GM23338 (cell line): ENCODE data around the gene IL1RN. TPM values are rescaled to one million over a fixed set of nuclear protein-coding genes. Genes with fewer than 3 reads are reported as not detected.
A peak's percentile ranks its signal among the peaks of the same experiment; 100 is the strongest.

ENCODE experiments used
- ATAC-seq: fragments of 200-7000 bp; cut with Tn5 transposase; 3 replicates; pipeline ENCODE4 v1.9.1; 2020
- DNase-seq: peaks from one replicate; pipeline ENCODE4 v3.0.0-alpha.2; 2015; ENCODE audit warnings: low spot score
- H2AFZ ChIP-seq: fragments of 200-600 bp; sonication (generic); 2 replicates; pipeline ENCODE4 v1.8.0; 2016; ENCODE audit warnings: antibody characterized with exemption, mild to moderate bottlenecking, moderate library complexity
- H3F3A ChIP-seq: fragments of 200-600 bp; sonication (generic); replicated peaks from 2 replicates; pipeline ENCODE4 v1.8.0; 2017; ENCODE audit warnings: antibody characterized with exemption, mixed run types, low read depth
- H3K27ac ChIP-seq: fragments of 200-600 bp; sonication (generic); 2 replicates; pipeline ENCODE4 v1.6.1; 2016; ENCODE audit warnings: low read depth
- H3K27me3 ChIP-seq: fragments of 200-600 bp; sonication (generic); 2 replicates; pipeline ENCODE4 v1.8.0; 2016; ENCODE audit warnings: mild to moderate bottlenecking, mixed run types, moderate library complexity; ENCODE audit not compliant: insufficient read depth
- H3K36me3 ChIP-seq: fragments of 200-600 bp; sonication (generic); 2 replicates; pipeline ENCODE4 v1.8.0; 2016; ENCODE audit warnings: mild to moderate bottlenecking; ENCODE audit not compliant: insufficient read depth
- H3K4me1 ChIP-seq: fragments of 200-600 bp; sonication (generic); 2 replicates; pipeline ENCODE4 v1.8.0; 2016; ENCODE audit warnings: mild to moderate bottlenecking, moderate library complexity; ENCODE audit not compliant: insufficient read depth
- H3K4me2 ChIP-seq: fragments of 200-600 bp; sonication (generic); 2 replicates; pipeline ENCODE4 v1.7.1; 2017; ENCODE audit warnings: mixed run types
- H3K4me3 ChIP-seq: fragments of 200-600 bp; sonication (generic); 2 replicates; pipeline ENCODE4 v1.6.1; 2016; ENCODE audit warnings: mixed run types
- H3K79me2 ChIP-seq: fragments of 200-600 bp; sonication (generic); replicated peaks from 2 replicates; pipeline ENCODE4 v1.8.0; 2017; ENCODE audit warnings: mild to moderate bottlenecking; ENCODE audit not compliant: insufficient read depth
- H3K9me2 ChIP-seq: fragments of 200-600 bp; sonication (generic); 2 replicates; pipeline ENCODE4 v1.8.0; 2017; ENCODE audit not compliant: insufficient read depth
- H4K20me1 ChIP-seq: fragments of 200-600 bp; sonication (generic); replicated peaks from 2 replicates; pipeline ENCODE4 v1.8.0; 2017; ENCODE audit warnings: mild to moderate bottlenecking; ENCODE audit not compliant: insufficient read depth
- H3K27ac Mint-ChIP-seq: 2 replicates; pipeline ENCODE4 v1.8.0; 2020; ENCODE audit warnings: inconsistent platforms, mild to moderate bottlenecking, moderate library complexity, mixed read lengths
- H3K27me3 Mint-ChIP-seq: 3 replicates; pipeline ENCODE4 v1.8.0; 2022; ENCODE audit warnings: low read depth, mild to moderate bottlenecking, moderate library complexity, mixed read lengths, inconsistent platforms; ENCODE audit not compliant: insufficient read depth, poor library complexity
- H3K36me3 Mint-ChIP-seq: 3 replicates; pipeline ENCODE4 v1.8.0; 2021; ENCODE audit warnings: low read depth, mild to moderate bottlenecking, inconsistent platforms, moderate library complexity, mixed read lengths
- H3K4me1 Mint-ChIP-seq: 3 replicates; pipeline ENCODE4 v1.8.0; 2020; ENCODE audit warnings: mild to moderate bottlenecking, inconsistent platforms, mixed read lengths
- H3K4me3 Mint-ChIP-seq: 3 replicates; pipeline ENCODE4 v1.8.0; 2021; ENCODE audit warnings: moderate library complexity, mild to moderate bottlenecking, inconsistent platforms, mixed read lengths
- H3K9me3 Mint-ChIP-seq: 3 replicates; pipeline ENCODE4 v1.8.0; 2020; ENCODE audit warnings: moderate library complexity, mild to moderate bottlenecking, inconsistent platforms, mixed read lengths
- CREB1 ChIP-seq: fragments of 250-450 bp; sonication (Bioruptor Pico); IDR thresholded peaks from 2 replicates; pipeline ENCODE4 v1.5.0; 2020; ENCODE audit warnings: low read depth, mild to moderate bottlenecking, moderate library complexity
- EZH2 ChIP-seq: fragments of 200-600 bp; sonication (generic); IDR thresholded peaks from one replicate; pipeline ENCODE4 v1.8.0; 2017; ENCODE audit warnings: antibody characterized with exemption, mild to moderate bottlenecking, low read depth; ENCODE audit not compliant: unreplicated experiment
- EZH2phosphoT487 ChIP-seq: fragments of 200-600 bp; sonication (generic); IDR thresholded peaks from one replicate; pipeline ENCODE4 v1.8.1; 2018; ENCODE audit warnings: antibody characterized with exemption; ENCODE audit not compliant: unreplicated experiment
- JUNB ChIP-seq: IDR thresholded peaks from one replicate; pipeline ENCODE4 v1.6.1; 2016; ENCODE audit warnings: antibody characterized with exemption; ENCODE audit not compliant: unreplicated experiment
- NANOG ChIP-seq: IDR thresholded peaks from 2 replicates; pipeline ENCODE4 v1.6.1; 2016; ENCODE audit warnings: antibody characterized with exemption, borderline replicate concordance
- POLR2AphosphoS5 ChIP-seq: IDR thresholded peaks from 2 replicates; pipeline ENCODE4 v1.6.1; 2016; ENCODE audit warnings: antibody characterized with exemption, low read depth
- STAT1 ChIP-seq: IDR thresholded peaks from one replicate; pipeline ENCODE4 v1.6.1; 2016; ENCODE audit warnings: antibody characterized with exemption; ENCODE audit not compliant: unreplicated experiment
- ZNF114 ChIP-seq: fragments of 250-450 bp; sonication (Bioruptor Pico); IDR thresholded peaks from 2 replicates; pipeline ENCODE4 v1.5.0; 2020; ENCODE audit warnings: mild to moderate bottlenecking, moderate library complexity
- ZNF331 ChIP-seq: fragments of 250-450 bp; sonication (Bioruptor Pico); IDR thresholded peaks from 2 replicates; pipeline ENCODE4 v1.5.0; 2020; ENCODE audit warnings: low read depth, mild to moderate bottlenecking, moderate library complexity
- polyA plus RNA-seq: library from polyadenylated mRNA; unstranded; fragments of >200 nt; fragmentation: Nextera tagmentation; extraction: Ambion mirVana; gene quantifications from 2 replicates; pipeline ENCODE4 v1.2.1, GENCODE V29; 2016
- total RNA-seq: library from RNA; depleted of rRNA; stranded (reverse); fragments of >200 nt; shearing (Covaris generic); gene quantifications from 2 replicates; pipeline ENCODE4 v1.2.3, GENCODE V29; 2014
- TF ChIP-seq, protein P1 (sequence below), 2 experiments: fragments of 200-600 bp in 1 of 2; sonication (generic) in 1 of 2; conservative IDR thresholded peaks; 2 replicates each; pipeline versions ENCODE4 v1.5.1 to v1.6.1; 2016 to 2017; ENCODE audit warnings: antibody characterized with exemption in 2 of 2, low read depth in 2 of 2, mild to moderate bottlenecking in 2 of 2, moderate library complexity in 1 of 2
- TF ChIP-seq, protein P2 (sequence below): IDR thresholded peaks from 2 replicates; pipeline ENCODE4 v1.6.1; 2016; ENCODE audit warnings: antibody characterized with exemption
- TF ChIP-seq, protein P3 (sequence below): fragments of 250-450 bp; sonication (Bioruptor Pico); IDR thresholded peaks from 2 replicates; pipeline ENCODE4 v1.5.0; 2020; ENCODE audit warnings: mild to moderate bottlenecking, moderate library complexity
- TF ChIP-seq, protein P4 (sequence below): IDR thresholded peaks from one replicate; pipeline ENCODE4 v1.6.1; 2018; ENCODE audit warnings: antibody characterized with exemption; ENCODE audit not compliant: unreplicated experiment

Gene IL1RN
- total and polyA plus RNA-seq, 2 experiments from 2014 or later, result not detected

DNA sequence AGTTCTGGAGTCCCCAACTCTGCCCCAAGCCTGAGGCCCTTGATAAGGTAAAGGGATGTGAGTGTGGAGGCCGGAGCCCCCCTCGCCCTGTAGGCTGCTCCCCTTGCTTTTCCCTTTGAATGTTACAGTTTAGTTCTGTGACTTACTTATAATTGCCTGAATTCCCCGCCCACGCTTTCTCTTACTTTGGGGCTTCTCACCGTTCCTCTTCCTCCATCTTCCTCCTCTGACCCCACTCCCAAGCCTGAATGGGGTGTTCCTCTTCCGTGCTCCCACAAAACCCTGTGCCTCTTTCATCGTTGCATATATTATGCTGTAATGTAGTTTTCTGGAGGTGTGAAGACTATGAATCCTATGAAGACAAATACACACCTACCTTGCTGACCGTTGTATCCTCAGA lies 15.0 kb upstream of the IL1RN start (continued):
- TF ChIP-seq, protein P1, sequence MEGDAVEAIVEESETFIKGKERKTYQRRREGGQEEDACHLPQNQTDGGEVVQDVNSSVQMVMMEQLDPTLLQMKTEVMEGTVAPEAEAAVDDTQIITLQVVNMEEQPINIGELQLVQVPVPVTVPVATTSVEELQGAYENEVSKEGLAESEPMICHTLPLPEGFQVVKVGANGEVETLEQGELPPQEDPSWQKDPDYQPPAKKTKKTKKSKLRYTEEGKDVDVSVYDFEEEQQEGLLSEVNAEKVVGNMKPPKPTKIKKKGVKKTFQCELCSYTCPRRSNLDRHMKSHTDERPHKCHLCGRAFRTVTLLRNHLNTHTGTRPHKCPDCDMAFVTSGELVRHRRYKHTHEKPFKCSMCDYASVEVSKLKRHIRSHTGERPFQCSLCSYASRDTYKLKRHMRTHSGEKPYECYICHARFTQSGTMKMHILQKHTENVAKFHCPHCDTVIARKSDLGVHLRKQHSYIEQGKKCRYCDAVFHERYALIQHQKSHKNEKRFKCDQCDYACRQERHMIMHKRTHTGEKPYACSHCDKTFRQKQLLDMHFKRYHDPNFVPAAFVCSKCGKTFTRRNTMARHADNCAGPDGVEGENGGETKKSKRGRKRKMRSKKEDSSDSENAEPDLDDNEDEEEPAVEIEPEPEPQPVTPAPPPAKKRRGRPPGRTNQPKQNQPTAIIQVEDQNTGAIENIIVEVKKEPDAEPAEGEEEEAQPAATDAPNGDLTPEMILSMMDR (conservative IDR thresholded peaks at IDR 0.05; ENCODE audit: low read depth in 2 of 2), result no peak
- TF ChIP-seq CREB1 (CRISPR knock-in tag) (no peak), EZH2 (no peak), ZNF331 (CRISPR knock-in tag) (no peak), NANOG (no peak), POLR2AphosphoS5 (no peak), ZNF114 (no peak)

DNA sequence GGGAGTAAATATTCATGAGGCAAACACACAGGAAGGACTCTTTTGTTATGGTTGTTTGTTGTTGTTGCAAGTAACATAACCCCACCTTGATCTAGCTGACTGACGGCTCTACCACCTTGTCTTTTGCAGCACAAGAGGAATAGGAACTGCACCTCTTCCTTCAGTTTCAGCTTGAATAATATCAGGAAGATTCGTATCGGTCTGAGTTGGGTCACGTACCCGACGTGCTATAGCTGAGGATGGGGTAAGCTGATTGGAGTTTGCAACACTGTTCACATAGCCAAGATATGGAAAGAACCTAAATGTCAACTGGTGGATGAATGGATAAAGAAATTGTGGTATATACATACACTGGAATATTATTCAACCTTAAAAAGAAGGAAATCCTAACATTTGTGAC lies 14.5 kb upstream of the IL1RN start:
- ATAC-seq (no peak), DNase-seq (peak; percentile 17)
- Mint-ChIP-seq H3K36me3 (no peaks in the 10 kb centered on the region), H3K4me3 (no peak overlapping the region), H3K4me1 (peaks cover 2% of the 10 kb centered on the region; the same call in 1 of the 3 replicates), H3K9me3 (no peaks in the 10 kb centered on the region), H3K27ac (no peak overlapping the region), H3K27me3 (no peaks in the 10 kb centered on the region)
- Histone ChIP-seq H3F3A (no peaks in the 10 kb centered on the region), H3K79me2 (no peaks in the 10 kb centered on the region), H3K4me3 (no peak overlapping the region), H3K4me2 (no peak overlapping the region), H3K4me1 (peaks cover 9% of the 10 kb centered on the region; the same call in 1 of the 2 replicates), H3K9me2 (peaks cover 17% of the 10 kb centered on the region), H3K27me3 (no peaks in the 10 kb centered on the region), H3K27ac (no peak overlapping the region), H4K20me1 (no peaks in the 10 kb centered on the region), H2AFZ (0 out of 2 replicates have a peak overlapping the region, but pooled peaks have one; percentile 39), H3K36me3 (no peaks in the 10 kb centered on the region)
- TF ChIP-seq STAT1 (no peak), ZNF114 (no peak), EZH2 (no peak), JUNB (no peak), EZH2phosphoT487 (no peak), NANOG (no peak), POLR2AphosphoS5 (no peak)
- TF ChIP-seq, protein P2, sequence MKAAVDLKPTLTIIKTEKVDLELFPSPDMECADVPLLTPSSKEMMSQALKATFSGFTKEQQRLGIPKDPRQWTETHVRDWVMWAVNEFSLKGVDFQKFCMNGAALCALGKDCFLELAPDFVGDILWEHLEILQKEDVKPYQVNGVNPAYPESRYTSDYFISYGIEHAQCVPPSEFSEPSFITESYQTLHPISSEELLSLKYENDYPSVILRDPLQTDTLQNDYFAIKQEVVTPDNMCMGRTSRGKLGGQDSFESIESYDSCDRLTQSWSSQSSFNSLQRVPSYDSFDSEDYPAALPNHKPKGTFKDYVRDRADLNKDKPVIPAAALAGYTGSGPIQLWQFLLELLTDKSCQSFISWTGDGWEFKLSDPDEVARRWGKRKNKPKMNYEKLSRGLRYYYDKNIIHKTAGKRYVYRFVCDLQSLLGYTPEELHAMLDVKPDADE, result no peak
- TF ChIP-seq, protein P3, sequence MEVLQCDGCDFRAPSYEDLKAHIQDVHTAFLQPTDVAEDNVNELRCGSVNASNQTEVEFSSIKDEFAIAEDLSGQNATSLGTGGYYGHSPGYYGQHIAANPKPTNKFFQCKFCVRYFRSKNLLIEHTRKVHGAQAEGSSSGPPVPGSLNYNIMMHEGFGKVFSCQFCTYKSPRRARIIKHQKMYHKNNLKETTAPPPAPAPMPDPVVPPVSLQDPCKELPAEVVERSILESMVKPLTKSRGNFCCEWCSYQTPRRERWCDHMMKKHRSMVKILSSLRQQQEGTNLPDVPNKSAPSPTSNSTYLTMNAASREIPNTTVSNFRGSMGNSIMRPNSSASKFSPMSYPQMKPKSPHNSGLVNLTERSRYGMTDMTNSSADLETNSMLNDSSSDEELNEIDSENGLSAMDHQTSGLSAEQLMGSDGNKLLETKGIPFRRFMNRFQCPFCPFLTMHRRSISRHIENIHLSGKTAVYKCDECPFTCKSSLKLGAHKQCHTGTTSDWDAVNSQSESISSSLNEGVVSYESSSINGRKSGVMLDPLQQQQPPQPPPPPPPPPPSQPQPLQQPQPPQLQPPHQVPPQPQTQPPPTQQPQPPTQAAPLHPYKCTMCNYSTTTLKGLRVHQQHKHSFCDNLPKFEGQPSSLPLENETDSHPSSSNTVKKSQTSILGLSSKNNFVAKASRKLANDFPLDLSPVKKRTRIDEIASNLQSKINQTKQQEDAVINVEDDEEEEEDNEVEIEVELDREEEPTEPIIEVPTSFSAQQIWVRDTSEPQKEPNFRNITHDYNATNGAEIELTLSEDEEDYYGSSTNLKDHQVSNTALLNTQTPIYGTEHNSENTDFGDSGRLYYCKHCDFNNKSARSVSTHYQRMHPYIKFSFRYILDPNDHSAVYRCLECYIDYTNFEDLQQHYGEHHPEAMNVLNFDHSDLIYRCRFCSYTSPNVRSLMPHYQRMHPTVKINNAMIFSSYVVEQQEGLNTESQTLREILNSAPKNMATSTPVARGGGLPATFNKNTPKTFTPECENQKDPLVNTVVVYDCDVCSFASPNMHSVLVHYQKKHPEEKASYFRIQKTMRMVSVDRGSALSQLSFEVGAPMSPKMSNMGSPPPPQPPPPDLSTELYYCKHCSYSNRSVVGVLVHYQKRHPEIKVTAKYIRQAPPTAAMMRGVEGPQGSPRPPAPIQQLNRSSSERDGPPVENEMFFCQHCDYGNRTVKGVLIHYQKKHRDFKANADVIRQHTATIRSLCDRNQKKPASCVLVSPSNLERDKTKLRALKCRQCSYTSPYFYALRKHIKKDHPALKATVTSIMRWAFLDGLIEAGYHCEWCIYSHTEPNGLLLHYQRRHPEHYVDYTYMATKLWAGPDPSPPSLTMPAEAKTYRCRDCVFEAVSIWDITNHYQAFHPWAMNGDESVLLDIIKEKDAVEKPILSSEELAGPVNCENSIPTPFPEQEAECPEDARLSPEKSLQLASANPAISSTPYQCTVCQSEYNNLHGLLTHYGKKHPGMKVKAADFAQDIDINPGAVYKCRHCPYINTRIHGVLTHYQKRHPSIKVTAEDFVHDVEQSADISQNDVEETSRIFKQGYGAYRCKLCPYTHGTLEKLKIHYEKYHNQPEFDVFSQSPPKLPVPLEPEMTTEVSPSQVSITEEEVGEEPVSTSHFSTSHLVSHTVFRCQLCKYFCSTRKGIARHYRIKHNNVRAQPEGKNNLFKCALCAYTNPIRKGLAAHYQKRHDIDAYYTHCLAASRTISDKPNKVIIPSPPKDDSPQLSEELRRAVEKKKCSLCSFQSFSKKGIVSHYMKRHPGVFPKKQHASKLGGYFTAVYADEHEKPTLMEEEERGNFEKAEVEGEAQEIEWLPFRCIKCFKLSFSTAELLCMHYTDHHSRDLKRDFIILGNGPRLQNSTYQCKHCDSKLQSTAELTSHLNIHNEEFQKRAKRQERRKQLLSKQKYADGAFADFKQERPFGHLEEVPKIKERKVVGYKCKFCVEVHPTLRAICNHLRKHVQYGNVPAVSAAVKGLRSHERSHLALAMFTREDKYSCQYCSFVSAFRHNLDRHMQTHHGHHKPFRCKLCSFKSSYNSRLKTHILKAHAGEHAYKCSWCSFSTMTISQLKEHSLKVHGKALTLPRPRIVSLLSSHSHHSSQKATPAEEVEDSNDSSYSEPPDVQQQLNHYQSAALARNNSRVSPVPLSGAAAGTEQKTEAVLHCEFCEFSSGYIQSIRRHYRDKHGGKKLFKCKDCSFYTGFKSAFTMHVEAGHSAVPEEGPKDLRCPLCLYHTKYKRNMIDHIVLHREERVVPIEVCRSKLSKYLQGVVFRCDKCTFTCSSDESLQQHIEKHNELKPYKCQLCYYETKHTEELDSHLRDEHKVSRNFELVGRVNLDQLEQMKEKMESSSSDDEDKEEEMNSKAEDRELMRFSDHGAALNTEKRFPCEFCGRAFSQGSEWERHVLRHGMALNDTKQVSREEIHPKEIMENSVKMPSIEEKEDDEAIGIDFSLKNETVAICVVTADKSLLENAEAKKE, result no peak
- TF ChIP-seq, protein P4, sequence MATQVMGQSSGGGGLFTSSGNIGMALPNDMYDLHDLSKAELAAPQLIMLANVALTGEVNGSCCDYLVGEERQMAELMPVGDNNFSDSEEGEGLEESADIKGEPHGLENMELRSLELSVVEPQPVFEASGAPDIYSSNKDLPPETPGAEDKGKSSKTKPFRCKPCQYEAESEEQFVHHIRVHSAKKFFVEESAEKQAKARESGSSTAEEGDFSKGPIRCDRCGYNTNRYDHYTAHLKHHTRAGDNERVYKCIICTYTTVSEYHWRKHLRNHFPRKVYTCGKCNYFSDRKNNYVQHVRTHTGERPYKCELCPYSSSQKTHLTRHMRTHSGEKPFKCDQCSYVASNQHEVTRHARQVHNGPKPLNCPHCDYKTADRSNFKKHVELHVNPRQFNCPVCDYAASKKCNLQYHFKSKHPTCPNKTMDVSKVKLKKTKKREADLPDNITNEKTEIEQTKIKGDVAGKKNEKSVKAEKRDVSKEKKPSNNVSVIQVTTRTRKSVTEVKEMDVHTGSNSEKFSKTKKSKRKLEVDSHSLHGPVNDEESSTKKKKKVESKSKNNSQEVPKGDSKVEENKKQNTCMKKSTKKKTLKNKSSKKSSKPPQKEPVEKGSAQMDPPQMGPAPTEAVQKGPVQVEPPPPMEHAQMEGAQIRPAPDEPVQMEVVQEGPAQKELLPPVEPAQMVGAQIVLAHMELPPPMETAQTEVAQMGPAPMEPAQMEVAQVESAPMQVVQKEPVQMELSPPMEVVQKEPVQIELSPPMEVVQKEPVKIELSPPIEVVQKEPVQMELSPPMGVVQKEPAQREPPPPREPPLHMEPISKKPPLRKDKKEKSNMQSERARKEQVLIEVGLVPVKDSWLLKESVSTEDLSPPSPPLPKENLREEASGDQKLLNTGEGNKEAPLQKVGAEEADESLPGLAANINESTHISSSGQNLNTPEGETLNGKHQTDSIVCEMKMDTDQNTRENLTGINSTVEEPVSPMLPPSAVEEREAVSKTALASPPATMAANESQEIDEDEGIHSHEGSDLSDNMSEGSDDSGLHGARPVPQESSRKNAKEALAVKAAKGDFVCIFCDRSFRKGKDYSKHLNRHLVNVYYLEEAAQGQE, result no peak
